Activated CD4-positive, alpha-beta memory T cell treated with anti-CD3 and anti-CD28 coated beads, Interleukin-2, amount 10 ng/mL, durations not matched to agents 7 days and 5 days (primary cell): ENCODE results near the gene ECI1. TPM values are rescaled to one million over a fixed set of nuclear protein-coding genes. Genes with fewer than 3 reads are reported as not detected.

Experiments used
- CTCF ChIA-PET: fragments of 350-600 bp; sonication (Branson Sonifier 250); formaldehyde crosslinking; loops from one replicate; lab custom pipeline; 2021; ENCODE audit warnings: antibody characterized with exemption, inconsistent platforms; lab: Charles Lee
- POLR2A ChIA-PET: fragments of 350-600 bp; sonication (Branson Sonifier 250); formaldehyde crosslinking; loops from one replicate; lab custom pipeline; 2021; ENCODE audit warnings: antibody characterized with exemption; lab: Charles Lee
- DNase-seq: peaks from one replicate; pipeline ENCODE4 v3.0.0-alpha.2; 2020
- H3K27ac Mint-ChIP-seq: one replicate; pipeline ENCODE4 v1.8.0; 2021; ENCODE audit warnings: mild to moderate bottlenecking, mixed read lengths
- H3K27me3 Mint-ChIP-seq: one replicate; pipeline ENCODE4 v1.8.0; 2021; ENCODE audit warnings: mixed read lengths
- H3K36me3 Mint-ChIP-seq: one replicate; pipeline ENCODE4 v1.8.0; 2021; ENCODE audit warnings: low read depth, mixed read lengths
- H3K4me1 Mint-ChIP-seq: one replicate; pipeline ENCODE4 v1.8.0; 2021; ENCODE audit warnings: mixed read lengths
- H3K4me3 Mint-ChIP-seq: one replicate; pipeline ENCODE4 v1.8.0; 2021; ENCODE audit warnings: mild to moderate bottlenecking, mixed read lengths
- H3K9me3 Mint-ChIP-seq: one replicate; pipeline ENCODE4 v1.8.0; 2021; ENCODE audit warnings: mixed read lengths
- total RNA-seq, 2 experiments: library from RNA; stranded (reverse); gene quantifications; one replicate each; pipeline ENCODE4 v1.2.3, GENCODE V29; 2021

The ECI1 gene, protein sequence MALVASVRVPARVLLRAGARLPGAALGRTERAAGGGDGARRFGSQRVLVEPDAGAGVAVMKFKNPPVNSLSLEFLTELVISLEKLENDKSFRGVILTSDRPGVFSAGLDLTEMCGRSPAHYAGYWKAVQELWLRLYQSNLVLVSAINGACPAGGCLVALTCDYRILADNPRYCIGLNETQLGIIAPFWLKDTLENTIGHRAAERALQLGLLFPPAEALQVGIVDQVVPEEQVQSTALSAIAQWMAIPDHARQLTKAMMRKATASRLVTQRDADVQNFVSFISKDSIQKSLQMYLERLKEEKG
- total RNA-seq: 10 to 100 TPM; 43.0 to 44.8 TPM

DNA sequence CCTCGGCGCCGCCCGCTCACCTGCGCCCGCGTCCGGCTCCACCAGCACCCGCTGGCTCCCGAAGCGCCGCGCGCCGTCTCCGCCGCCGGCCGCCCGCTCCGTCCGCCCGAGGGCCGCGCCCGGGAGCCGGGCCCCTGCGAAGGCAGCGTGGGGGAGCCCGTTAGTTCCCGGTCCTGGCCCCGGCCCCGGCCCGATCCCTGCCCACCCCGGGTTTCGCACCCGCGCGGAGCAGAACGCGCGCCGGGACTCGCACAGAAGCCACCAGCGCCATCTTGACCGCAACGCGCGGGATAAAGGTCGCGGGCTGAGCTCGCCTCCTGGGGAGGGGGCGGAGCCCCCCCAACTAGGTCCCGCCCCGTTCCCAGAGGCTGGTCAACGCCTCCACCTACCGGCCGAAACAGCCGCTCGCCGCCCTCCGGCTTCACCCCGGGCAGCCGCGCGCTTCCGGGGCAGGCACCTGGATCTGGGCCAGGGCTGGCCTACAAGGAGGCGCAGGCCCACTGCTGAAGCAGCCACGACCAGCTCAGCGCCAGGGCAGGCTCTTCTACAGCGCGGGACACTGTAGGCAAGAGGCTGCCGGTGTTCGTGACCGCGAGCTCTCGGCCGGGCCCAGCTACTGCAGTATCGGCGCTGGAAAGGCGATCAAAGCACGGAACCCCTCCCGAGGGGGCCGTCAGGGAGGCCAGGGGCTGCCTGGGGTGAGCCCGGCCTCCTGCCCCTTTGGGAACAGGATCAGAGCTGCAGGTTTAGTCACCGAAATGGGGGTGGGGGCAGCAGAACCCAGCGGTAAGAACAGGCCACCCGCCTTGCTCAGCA, at the start of gene ECI1:
TSS of gene ECI1 (minus strand) at position 292 of the 816 bp plus-strand sequence. CDS start at position 271, 21 bp downstream.
- CTCF ChIA-PET: interaction anchor here (0.6 to 2.7 kb wide), 12 partner anchors 10 to 269 kb away, joined by 3 to 15 read pairs (median 4); partner anchors contain the start of genes AMDHD2, PGP, RNPS1 and TEDC2
- peaks cover 29% of the 10 kb centered on the region for H3K36me3 Mint-ChIP-seq
- H3K9me3 Mint-ChIP-seq: no peaks in the 10 kb centered on the region
- POLR2A ChIA-PET: interaction anchor here (0.8 to 5.4 kb wide), 23 partner anchors 8 to 469 kb away, joined by 3 to 43 read pairs (median 5); partner anchors contain the start of genes ATP6V0C, BRICD5, CCNF and DNASE1L2
- H3K4me3 Mint-ChIP-seq: peak within 1 kb of the TSS; percentile 90
- H3K27ac Mint-ChIP-seq: peak within 1 kb of the TSS; percentile 92
- H3K4me1 Mint-ChIP-seq: peaks cover 20% of the 10 kb centered on the region
- DNase-seq: peak; percentile 88
- no peaks in the 10 kb centered on the region for H3K27me3 Mint-ChIP-seq

DNA sequence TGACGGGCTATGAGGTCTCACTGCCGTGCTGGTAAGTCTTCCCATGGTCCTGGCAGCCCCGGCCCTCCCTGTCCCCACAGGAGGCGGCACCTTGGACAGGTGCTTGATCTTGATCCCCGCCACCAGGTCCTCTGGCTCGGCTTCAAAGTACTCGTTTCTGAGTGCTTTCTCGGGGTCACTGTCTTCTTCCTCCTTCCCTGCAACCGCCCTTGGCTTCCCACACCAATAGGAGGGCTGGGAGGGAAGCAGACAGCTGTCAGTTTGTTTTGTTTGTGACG, 48.5 kb upstream of the ECI1 start:
- POLR2A ChIA-PET: no interaction called here
- no peak overlapping the region for H3K4me3 Mint-ChIP-seq
- no peak for DNase-seq
- no peaks in the 10 kb centered on the region for H3K36me3 Mint-ChIP-seq
- no peaks in the 10 kb centered on the region for H3K27me3 Mint-ChIP-seq
- CTCF ChIA-PET: no interaction called here
- no peaks in the 10 kb centered on the region for H3K9me3 Mint-ChIP-seq
- H3K27ac Mint-ChIP-seq: no peak overlapping the region
- peaks cover 8% of the 10 kb centered on the region for H3K4me1 Mint-ChIP-seq

DNA sequence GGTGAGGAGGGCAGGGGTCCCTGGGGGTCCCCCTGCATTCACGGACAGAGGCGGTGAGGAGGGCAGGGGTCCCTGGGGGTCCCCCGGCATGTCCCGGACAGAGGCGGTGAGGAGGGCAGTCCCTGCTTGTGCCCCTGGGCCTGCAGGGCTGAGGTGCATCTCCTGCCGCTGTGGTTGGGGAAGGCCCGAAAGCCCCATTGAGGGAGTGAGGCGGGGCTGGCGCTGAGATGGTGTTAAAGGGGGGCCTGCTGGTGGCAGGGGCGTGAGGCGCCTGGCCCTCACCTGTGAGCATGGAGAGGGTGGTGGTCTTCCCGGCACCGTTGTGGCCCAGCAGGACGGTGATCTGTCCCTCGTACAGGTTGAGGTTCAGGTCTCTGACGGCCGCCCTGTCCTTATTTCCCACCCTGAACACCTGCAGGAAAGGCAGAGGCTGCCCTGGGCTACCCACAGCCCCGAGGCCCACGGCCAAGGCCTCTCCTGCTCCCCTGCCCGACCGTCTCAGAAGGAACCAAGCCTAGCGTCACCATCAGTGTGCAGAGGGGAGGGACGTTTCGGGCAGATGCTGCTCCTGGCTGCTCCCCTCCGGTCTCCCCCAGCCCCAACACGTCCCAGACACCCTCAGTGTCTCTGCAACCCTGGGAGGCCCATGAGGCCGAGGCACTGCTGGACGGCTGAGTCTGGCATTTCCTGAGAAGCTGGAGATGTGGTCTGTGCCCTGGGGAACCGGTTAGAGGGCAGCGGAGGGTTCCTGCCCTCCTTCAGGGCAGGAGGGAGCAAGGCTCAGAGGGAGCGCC, 47.9 kb upstream of the ECI1 start:
- no peaks in the 10 kb centered on the region for H3K27me3 Mint-ChIP-seq
- POLR2A ChIA-PET: no interaction called here
- H3K36me3 Mint-ChIP-seq: no peaks in the 10 kb centered on the region

DNA sequence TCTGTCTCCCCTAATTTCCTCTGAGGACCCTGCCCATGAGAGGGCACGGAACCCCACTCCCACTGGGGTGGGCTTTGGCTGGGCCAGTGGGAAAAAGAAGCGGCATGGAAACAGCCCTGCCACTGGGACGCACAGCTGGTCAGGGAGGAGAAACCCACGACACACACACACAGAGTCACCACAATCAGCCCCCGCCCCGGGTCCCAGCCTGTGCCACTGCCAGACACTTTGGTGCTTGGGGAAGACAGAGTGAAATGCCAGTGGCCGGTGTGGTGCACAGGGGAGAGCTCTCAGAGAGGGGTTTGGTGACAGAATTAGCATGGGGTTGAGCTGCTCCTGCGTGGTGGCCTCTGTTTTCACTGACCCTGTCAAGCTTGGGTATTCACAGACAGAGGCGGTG, 47.2 kb upstream of the ECI1 start:
- Mint-ChIP-seq H3K4me1 (peaks cover 8% of the 10 kb centered on the region), H3K9me3 (no peaks in the 10 kb centered on the region), H3K27me3 (no peaks in the 10 kb centered on the region), H3K27ac (no peak overlapping the region), H3K4me3 (no peak overlapping the region), H3K36me3 (no peaks in the 10 kb centered on the region)
- no peak for DNase-seq
- POLR2A ChIA-PET: no interaction called here
- CTCF ChIA-PET: no interaction called here

More for the DNA sequence above, 47.9 kb upstream of the ECI1 start:
- Mint-ChIP-seq H3K4me3 (no peak overlapping the region), H3K9me3 (no peaks in the 10 kb centered on the region), H3K4me1 (peaks cover 8% of the 10 kb centered on the region), H3K27ac (no peak overlapping the region)
- CTCF ChIA-PET: no interaction called here
- no peak for DNase-seq

DNA sequence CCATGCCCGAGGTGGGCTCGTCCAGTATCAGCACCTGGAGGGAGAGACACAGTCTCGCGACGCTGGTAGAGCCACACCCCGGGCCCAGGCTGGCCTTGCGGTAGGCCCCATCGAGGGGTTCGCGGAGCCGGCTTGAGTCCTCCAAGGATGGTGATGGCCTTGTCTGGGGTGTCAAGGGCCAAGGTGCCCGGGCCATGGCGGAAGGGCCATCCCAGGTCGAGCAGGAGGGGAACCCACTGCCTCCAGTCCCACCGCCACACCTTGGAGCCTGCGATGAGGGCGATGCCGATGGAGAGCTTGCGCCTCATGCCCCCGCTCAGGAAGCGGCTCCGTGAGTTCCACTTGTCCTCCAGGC, 46.1 kb upstream of the ECI1 start:
- no peak overlapping the region for H3K27ac Mint-ChIP-seq

GRCh38 chr16:2296661-2297505, 45.5 kb upstream of the ECI1 start:
- POLR2A ChIA-PET: no interaction called here

More for the DNA sequence above, 46.1 kb upstream of the ECI1 start:
- Mint-ChIP-seq H3K9me3 (no peaks in the 10 kb centered on the region), H3K4me1 (peaks cover 8% of the 10 kb centered on the region), H3K27me3 (no peaks in the 10 kb centered on the region), H3K4me3 (no peak overlapping the region), H3K36me3 (no peaks in the 10 kb centered on the region)
- no peak for DNase-seq
- ChIA-PET POLR2A (no interaction called here), CTCF (no interaction called here)

GRCh38 chr16:2295056-2295798, 43.8 kb upstream of the ECI1 start:
- Mint-ChIP-seq H3K27ac (no peak overlapping the region), H3K36me3 (no peaks in the 10 kb centered on the region), H3K4me1 (peaks cover 8% of the 10 kb centered on the region), H3K27me3 (no peaks in the 10 kb centered on the region), H3K4me3 (no peak overlapping the region), H3K9me3 (no peaks in the 10 kb centered on the region)
- POLR2A ChIA-PET: no interaction called here
- CTCF ChIA-PET: no interaction called here
- no peak for DNase-seq

More at GRCh38 chr16:2296661-2297505, 45.5 kb upstream of the ECI1 start:
- Mint-ChIP-seq H3K4me1 (peaks cover 8% of the 10 kb centered on the region), H3K27me3 (no peaks in the 10 kb centered on the region), H3K4me3 (no peak overlapping the region), H3K27ac (no peak overlapping the region), H3K9me3 (no peaks in the 10 kb centered on the region), H3K36me3 (no peaks in the 10 kb centered on the region)
- CTCF ChIA-PET: no interaction called here
- DNase-seq: no peak

DNA sequence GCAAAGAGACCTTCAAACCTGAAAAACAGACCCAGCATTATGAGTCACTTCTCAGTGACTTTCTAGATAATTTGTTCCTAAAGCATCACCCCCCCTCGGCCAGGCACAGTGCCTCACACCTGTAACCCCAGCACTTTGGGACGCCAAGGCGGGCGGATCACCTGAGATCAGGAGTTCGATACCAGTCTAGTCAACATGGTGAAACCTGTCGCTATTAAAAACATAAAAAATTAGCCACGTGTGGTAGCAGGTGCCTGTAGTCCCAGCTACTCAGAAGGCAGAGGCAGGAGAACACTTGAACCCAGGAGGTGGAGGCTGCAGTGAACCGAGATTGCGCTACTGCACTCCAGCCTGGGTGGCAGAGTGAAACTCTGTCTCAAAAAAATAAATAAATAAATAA, 40.8 kb upstream of the ECI1 start:
- ChIA-PET CTCF (no interaction called here), POLR2A (no interaction called here)
- H3K4me3 Mint-ChIP-seq: no peak overlapping the region
- H3K27ac Mint-ChIP-seq: no peak overlapping the region
- no peak for DNase-seq
- no peaks in the 10 kb centered on the region for H3K36me3 Mint-ChIP-seq
- peaks cover 7% of the 10 kb centered on the region for H3K4me1 Mint-ChIP-seq
- no peaks in the 10 kb centered on the region for H3K9me3 Mint-ChIP-seq
- H3K27me3 Mint-ChIP-seq: no peaks in the 10 kb centered on the region

GRCh38 chr16:2289282-2289681, 37.9 kb upstream of the ECI1 start:
- H3K4me3 Mint-ChIP-seq: no peak overlapping the region
- DNase-seq: no peak
- H3K9me3 Mint-ChIP-seq: no peaks in the 10 kb centered on the region
- ChIA-PET CTCF (interaction anchor here (1.3 kb wide), 1 partner anchor 134 kb away, joined by 3 read pairs; no protein-coding TSS in a partner anchor), POLR2A (no interaction called here)
- H3K27ac Mint-ChIP-seq: no peak overlapping the region
- no peaks in the 10 kb centered on the region for H3K27me3 Mint-ChIP-seq
- no peaks in the 10 kb centered on the region for H3K36me3 Mint-ChIP-seq
- H3K4me1 Mint-ChIP-seq: no peaks in the 10 kb centered on the region

DNA sequence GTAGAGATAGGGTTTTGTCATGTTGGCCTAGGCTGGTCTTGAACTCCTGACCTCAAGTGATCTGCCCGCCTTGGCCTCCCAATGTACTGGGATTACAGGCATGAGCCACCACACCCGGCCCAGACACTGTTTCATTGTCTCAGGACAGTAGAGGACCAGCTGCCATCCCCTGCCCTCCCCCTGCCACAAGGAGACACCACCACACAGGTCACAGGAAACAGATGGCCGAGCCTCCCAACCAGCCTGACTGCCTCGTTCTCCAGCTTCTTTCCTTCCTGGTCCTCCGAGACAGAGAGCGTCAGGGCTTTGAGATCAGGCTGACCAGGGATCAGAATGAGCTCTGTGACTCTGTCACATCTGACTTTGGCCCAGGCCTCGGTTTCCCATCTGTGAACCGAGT, 37.3 kb upstream of the ECI1 start:
- ChIA-PET POLR2A (interaction anchor here (0.8 to 1.3 kb wide), 3 partner anchors 14 to 231 kb away, joined by 3 read pairs; partner anchors contain the start of gene AMDHD2), CTCF (interaction anchor here (1.3 kb wide), 1 partner anchor 135 kb away, joined by 3 read pairs; no protein-coding TSS in a partner anchor)
- Mint-ChIP-seq H3K4me1 (no peaks in the 10 kb centered on the region), H3K36me3 (no peaks in the 10 kb centered on the region), H3K27me3 (no peaks in the 10 kb centered on the region), H3K27ac (no peak overlapping the region), H3K4me3 (no peak overlapping the region), H3K9me3 (no peaks in the 10 kb centered on the region)
- DNase-seq: no peak

DNA sequence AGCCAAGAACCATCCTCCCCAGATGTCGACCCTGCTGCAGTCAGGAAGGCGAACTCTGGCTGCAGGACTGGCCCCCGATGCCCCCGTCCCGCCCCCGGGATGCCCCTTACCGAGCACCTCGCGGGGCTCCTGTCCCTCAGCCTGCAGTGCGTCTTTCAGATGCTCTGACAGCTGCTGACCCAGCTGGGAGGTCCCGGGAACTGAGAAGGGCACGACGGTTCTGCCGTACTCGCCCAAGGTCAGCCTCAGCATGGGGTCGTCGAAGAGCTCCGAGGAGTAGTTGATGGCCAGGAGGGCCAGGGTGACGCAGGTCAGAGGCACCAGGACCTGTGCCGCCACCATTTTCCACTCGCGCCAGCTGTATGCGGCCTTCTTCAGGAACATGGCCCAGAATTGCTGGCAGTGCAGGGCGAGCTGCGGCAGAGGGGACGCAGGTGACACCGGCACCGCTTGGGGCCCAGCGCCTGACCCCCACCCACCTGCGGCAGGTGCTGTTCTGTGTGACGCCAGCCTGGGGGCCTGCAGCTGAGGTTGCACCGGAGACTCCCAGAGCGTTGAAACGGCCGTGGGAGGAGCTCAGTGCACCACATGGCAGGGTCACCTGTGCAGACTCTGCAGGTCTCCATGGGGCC, 36.6 kb upstream of the ECI1 start:
- H3K4me1 Mint-ChIP-seq: no peaks in the 10 kb centered on the region
- POLR2A ChIA-PET: interaction anchor here (0.8 to 1.3 kb wide), 3 partner anchors 13 to 232 kb away, joined by 3 read pairs; partner anchors contain the start of gene AMDHD2
- no peak for DNase-seq
- no peaks in the 10 kb centered on the region for H3K36me3 Mint-ChIP-seq
- no peak overlapping the region for H3K27ac Mint-ChIP-seq
- H3K9me3 Mint-ChIP-seq: no peaks in the 10 kb centered on the region
- CTCF ChIA-PET: interaction anchor here (1.3 kb wide), 1 partner anchor 135 kb away, joined by 3 read pairs; no protein-coding TSS in a partner anchor
- H3K4me3 Mint-ChIP-seq: no peak overlapping the region
- H3K27me3 Mint-ChIP-seq: no peaks in the 10 kb centered on the region
